ENCODE measurements around the gene NFKBIZ.

DNA sequence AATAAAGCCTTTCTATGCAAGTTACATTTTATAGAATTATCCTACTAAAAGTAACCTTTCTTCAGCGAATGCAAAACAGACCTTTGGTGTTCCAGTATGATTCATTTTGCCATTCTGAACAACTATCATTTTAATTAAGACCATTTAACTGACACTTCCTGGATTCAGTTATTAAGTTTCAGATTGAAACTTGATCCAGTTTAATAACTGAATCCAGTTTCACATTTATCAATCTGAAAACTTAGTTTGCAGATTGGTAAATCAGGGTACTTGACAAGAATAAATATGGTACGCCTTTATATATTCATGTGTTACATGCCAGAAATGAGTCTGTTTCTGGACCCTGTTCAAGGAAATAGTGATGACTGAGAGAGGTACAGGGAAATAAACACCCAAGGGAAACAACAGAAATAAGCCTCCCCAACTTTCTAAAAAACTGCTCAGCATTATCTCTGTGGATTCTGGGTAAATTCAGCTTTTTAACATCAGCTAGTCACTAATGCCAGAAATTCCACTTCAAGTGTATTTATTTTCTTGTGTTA lies 23.3 kb upstream of the NFKBIZ start:
- TF ChIP-seq, protein P1, sequence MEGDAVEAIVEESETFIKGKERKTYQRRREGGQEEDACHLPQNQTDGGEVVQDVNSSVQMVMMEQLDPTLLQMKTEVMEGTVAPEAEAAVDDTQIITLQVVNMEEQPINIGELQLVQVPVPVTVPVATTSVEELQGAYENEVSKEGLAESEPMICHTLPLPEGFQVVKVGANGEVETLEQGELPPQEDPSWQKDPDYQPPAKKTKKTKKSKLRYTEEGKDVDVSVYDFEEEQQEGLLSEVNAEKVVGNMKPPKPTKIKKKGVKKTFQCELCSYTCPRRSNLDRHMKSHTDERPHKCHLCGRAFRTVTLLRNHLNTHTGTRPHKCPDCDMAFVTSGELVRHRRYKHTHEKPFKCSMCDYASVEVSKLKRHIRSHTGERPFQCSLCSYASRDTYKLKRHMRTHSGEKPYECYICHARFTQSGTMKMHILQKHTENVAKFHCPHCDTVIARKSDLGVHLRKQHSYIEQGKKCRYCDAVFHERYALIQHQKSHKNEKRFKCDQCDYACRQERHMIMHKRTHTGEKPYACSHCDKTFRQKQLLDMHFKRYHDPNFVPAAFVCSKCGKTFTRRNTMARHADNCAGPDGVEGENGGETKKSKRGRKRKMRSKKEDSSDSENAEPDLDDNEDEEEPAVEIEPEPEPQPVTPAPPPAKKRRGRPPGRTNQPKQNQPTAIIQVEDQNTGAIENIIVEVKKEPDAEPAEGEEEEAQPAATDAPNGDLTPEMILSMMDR (IDR thresholded peaks at IDR 0.05) = no peak
- no peak for TF ChIP-seq RAD21 (IDR thresholded peaks at IDR 0.05; ENCODE audit: low read length)
- TF ChIP-seq TAF1 (IDR thresholded peaks at IDR 0.05; ENCODE audit: borderline replicate concordance, low read depth, low read length) = no peak
- TF ChIP-seq CHD2 (IDR thresholded peaks at IDR 0.05; ENCODE audit: low read length, partially characterized antibody) = no peak
- TF ChIP-seq TEAD4 (IDR thresholded peaks at IDR 0.05; ENCODE audit: borderline replicate concordance, insufficient read depth) = no peak
- no peak for TF ChIP-seq POLR2AphosphoS5 (IDR thresholded peaks at IDR 0.05; ENCODE audit: low read depth, low read length)
- TF ChIP-seq, protein P2, sequence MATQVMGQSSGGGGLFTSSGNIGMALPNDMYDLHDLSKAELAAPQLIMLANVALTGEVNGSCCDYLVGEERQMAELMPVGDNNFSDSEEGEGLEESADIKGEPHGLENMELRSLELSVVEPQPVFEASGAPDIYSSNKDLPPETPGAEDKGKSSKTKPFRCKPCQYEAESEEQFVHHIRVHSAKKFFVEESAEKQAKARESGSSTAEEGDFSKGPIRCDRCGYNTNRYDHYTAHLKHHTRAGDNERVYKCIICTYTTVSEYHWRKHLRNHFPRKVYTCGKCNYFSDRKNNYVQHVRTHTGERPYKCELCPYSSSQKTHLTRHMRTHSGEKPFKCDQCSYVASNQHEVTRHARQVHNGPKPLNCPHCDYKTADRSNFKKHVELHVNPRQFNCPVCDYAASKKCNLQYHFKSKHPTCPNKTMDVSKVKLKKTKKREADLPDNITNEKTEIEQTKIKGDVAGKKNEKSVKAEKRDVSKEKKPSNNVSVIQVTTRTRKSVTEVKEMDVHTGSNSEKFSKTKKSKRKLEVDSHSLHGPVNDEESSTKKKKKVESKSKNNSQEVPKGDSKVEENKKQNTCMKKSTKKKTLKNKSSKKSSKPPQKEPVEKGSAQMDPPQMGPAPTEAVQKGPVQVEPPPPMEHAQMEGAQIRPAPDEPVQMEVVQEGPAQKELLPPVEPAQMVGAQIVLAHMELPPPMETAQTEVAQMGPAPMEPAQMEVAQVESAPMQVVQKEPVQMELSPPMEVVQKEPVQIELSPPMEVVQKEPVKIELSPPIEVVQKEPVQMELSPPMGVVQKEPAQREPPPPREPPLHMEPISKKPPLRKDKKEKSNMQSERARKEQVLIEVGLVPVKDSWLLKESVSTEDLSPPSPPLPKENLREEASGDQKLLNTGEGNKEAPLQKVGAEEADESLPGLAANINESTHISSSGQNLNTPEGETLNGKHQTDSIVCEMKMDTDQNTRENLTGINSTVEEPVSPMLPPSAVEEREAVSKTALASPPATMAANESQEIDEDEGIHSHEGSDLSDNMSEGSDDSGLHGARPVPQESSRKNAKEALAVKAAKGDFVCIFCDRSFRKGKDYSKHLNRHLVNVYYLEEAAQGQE (IDR thresholded peaks at IDR 0.05; ENCODE audit: low read depth, low read length) = no peak
- TF ChIP-seq RFX5 (IDR thresholded peaks at IDR 0.05; ENCODE audit: low read length) = no peak
- no peak for TF ChIP-seq MXI1 (IDR thresholded peaks at IDR 0.05; ENCODE audit: low read depth, low read length)
- TF ChIP-seq, protein P3, sequence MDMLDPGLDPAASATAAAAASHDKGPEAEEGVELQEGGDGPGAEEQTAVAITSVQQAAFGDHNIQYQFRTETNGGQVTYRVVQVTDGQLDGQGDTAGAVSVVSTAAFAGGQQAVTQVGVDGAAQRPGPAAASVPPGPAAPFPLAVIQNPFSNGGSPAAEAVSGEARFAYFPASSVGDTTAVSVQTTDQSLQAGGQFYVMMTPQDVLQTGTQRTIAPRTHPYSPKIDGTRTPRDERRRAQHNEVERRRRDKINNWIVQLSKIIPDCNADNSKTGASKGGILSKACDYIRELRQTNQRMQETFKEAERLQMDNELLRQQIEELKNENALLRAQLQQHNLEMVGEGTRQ (IDR thresholded peaks at IDR 0.05; ENCODE audit: borderline replicate concordance, low read depth, low read length) = no peak
- TF ChIP-seq SMC3 (IDR thresholded peaks at IDR 0.05; ENCODE audit: low read depth, low read length) = no peak
- TF ChIP-seq NFIC (IDR thresholded peaks at IDR 0.05; ENCODE audit: borderline replicate concordance) = no peak

Data from SK-N-SH (cell line).